Sigmoid colon (tissue), 7 donors: ENCODE results near the gene PROM2. TPM values are rescaled to one million over a fixed set of nuclear protein-coding genes. Genes with fewer than 3 reads are reported as not detected.

Source experiments
- DNase-seq: peaks from one replicate; pipeline ENCODE4 v3.0.0-alpha.2; 2019
- H3K27ac ChIP-seq, 4 donors: fragments of 200-600 bp; sonication (generic); one replicate each; pipeline ENCODE4 v1.5.1; 2016 to 2019; ENCODE audit warnings: mild to moderate bottlenecking in 1 of 4
- H3K27me3 ChIP-seq, 3 donors: fragments of 200-600 bp; sonication (generic); one replicate each; pipeline ENCODE4 v1.5.1; 2019; ENCODE audit warnings: mild to moderate bottlenecking in 1 of 3
- H3K36me3 ChIP-seq, 4 donors: fragments of 200-600 bp; sonication (generic); one replicate each; pipeline ENCODE4 v1.5.1; 2016 to 2019
- H3K4me1 ChIP-seq, 4 donors: fragments of 200-600 bp; sonication (generic); one replicate each; pipeline ENCODE4 v1.5.1; 2017 to 2019
- H3K4me3 ChIP-seq, 4 donors: fragments of 200-600 bp; sonication (generic); one replicate each; pipeline ENCODE4 v1.5.1; 2017 to 2019; ENCODE audit warnings: mild to moderate bottlenecking in 2 of 4, moderate library complexity in 1 of 4
- H3K9me3 ChIP-seq, 4 donors: fragments of 200-600 bp in 3 of 4; sonication (generic) in 3 of 4; one replicate each; pipeline versions ENCODE4 v1.5.1 to v1.6.1; 2013 to 2019
- CTCF ChIP-seq, 4 experiments: fragments of 450-650 bp in 3 of 4; fragments of 200-600 bp in 1 of 4; IDR thresholded peaks; one replicate each; pipeline ENCODE4 v1.5.1; 2016 to 2019; ENCODE audit warnings: antibody characterized with exemption in 4 of 4, mild to moderate bottlenecking in 3 of 4, moderate library complexity in 2 of 4
- EP300 ChIP-seq, 4 donors: sonication (generic); formaldehyde crosslinking; IDR thresholded peaks; one replicate each; pipeline ENCODE4 v1.6.1; 2017; ENCODE audit warnings: antibody characterized with exemption in 4 of 4
- POLR2A ChIP-seq, 2 donors: fragments of 450-650 bp; IDR thresholded peaks; one replicate each; pipeline ENCODE4 v1.6.1; 2016; ENCODE audit warnings: antibody characterized with exemption in 2 of 2, mild to moderate bottlenecking in 2 of 2, moderate library complexity in 2 of 2
- POLR2AphosphoS5 ChIP-seq, 4 donors: sonication (generic); formaldehyde crosslinking; IDR thresholded peaks; one replicate each; pipeline ENCODE4 v1.6.1; 2017; ENCODE audit warnings: antibody characterized with exemption in 4 of 4
- WGBS, 2 donors: extraction: QIAGEN DNeasy Blood & Tissue Kit; methylation state at CpG; one replicate each; pipeline ENCODE4 v1.1.7; 2013; 5-methylcytosine and 5-hydroxymethylcytosine counted together
- intact Hi-C: fragments of 100-400 bp; cut with DNase I; formaldehyde crosslinking; loops from one replicate; pipeline ENCODE4 v1.15.1; 2023
- polyA plus RNA-seq, 3 donors: library from polyadenylated mRNA; stranded (reverse); fragments of 200-250 nt; gene quantifications; one replicate each; pipeline ENCODE4 v1.2.3, GENCODE V29; 2013
- total RNA-seq, 4 donors: library from RNA; depleted of rRNA; stranded (reverse); fragments of >200 nt; gene quantifications; one replicate each; pipeline ENCODE4 v1.1.0, GENCODE V29; 2016
- donor health status: healthy with polysubstance abuse.
- donor health status: Bipolar disorder and iron deficiency.
- donor health status: healthy.

PROM2 gene
- total and polyA plus RNA-seq, 7 donors, result 1.1 to 24.9 (median 2.4) TPM

DNA sequence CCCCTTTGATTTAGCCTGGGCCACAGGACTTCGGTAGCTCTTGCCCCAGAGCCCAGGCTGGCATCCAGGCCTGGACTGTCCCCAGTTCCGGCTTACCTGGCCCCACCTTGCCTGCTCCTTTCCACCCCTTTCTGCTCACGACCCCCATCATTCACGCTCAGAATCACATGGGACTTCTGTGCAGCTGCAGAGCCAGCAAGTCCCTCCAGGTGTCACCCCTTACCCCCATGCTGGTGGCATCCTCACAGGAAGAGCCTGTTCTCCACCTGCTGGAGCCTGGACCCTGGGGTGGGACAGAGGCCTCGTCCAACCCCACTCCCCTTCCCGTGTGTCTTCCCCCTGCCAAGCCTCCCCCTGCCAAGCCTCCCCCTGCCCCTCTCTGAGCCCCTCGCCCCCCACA, 15.0 kb downstream of the PROM2 start:
- no peak for DNase-seq
- Histone ChIP-seq H3K4me1 (no peaks in the 10 kb centered on the region), H3K4me3 (no peak overlapping the region), H3K9me3 (peaks cover 0 to 12% (median 2%) of the 10 kb centered on the region in 4 donors), H3K36me3 (no peaks in the 10 kb centered on the region), H3K27me3 (no peaks in the 10 kb centered on the region), H3K27ac (no peak overlapping the region)
- WGBS, 2 donors, result 75 to 86% methylated on average over 7 of the region's 7 CpGs
- intact Hi-C loops, result no loop called here
- TF ChIP-seq POLR2AphosphoS5 (IDR thresholded peaks at IDR 0.05) (no peak), CTCF (IDR thresholded peaks at IDR 0.05) (no peak), POLR2A (IDR thresholded peaks at IDR 0.05) (no peak), EP300 (IDR thresholded peaks at IDR 0.05) (no peak)

- H3K9me3 ChIP-seq, result peaks cover 0 to 12% (median 2%) of the 10 kb centered on the region in 4 donors
- no peaks in the 10 kb centered on the region for H3K4me1 ChIP-seq
- intact Hi-C loops, result no loop called here
- DNase-seq, result no peak
- H3K36me3 ChIP-seq, result no peaks in the 10 kb centered on the region
- TF ChIP-seq CTCF (IDR thresholded peaks at IDR 0.05), result no peak
- no peak for TF ChIP-seq POLR2AphosphoS5 (IDR thresholded peaks at IDR 0.05)
- H3K27ac ChIP-seq, result no peak overlapping the region
- H3K27me3 ChIP-seq, result no peaks in the 10 kb centered on the region
- H3K4me3 ChIP-seq, result no peak overlapping the region
Measured at GRCh38 chr2:95291222-95291621, 17.0 kb downstream of the PROM2 start.

DNA sequence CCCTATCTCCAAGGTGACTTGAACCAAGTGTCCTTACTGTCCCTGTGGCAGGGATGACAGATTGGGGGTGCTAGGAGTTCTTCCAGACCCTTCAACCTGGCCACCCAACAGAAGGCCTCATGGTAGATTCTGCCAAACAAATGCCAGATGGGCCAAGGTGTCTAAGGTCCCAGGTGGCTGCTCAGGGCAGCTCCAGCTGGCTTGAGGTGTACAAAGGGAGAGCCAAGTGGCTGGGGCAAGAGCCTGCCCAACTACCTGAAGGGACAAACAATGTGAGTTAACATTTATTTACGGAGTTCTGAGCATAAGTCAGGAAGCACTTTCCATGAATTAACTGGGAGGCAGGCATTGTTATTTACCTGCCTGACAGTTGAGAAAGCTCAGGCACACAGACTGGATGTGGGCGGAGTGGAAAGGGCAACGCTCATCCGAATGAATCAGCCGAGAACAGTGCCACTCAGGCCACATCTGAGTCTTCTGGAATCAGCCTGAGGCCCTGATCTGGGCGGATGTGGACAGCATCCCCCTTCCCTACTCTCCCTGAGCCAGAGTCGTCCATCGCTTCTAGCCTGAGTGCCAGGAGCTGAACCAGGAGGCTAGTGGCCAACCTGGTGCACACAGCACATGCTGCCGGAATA, 18.5 kb downstream of the PROM2 start:
- peaks cover 0 to 7% (median 0%) of the 10 kb centered on the region in 3 donors for H3K27me3 ChIP-seq
- no peak for TF ChIP-seq EP300 (IDR thresholded peaks at IDR 0.05)
- TF ChIP-seq POLR2A (IDR thresholded peaks at IDR 0.05), result no peak
- no peak for TF ChIP-seq CTCF (IDR thresholded peaks at IDR 0.05)
- TF ChIP-seq POLR2AphosphoS5 (IDR thresholded peaks at IDR 0.05), result no peak
- H3K4me1 ChIP-seq, result peaks cover 0 to 3% (median 0%) of the 10 kb centered on the region in 4 donors
- no peak for DNase-seq
- no peaks in the 10 kb centered on the region for H3K36me3 ChIP-seq
- H3K4me3 ChIP-seq, result no peak overlapping the region
- no peak overlapping the region for H3K27ac ChIP-seq
- 92 to 93% methylated on average over 9 of the region's 9 CpGs for WGBS, 2 donors
- intact Hi-C loops, result no loop called here
- H3K9me3 ChIP-seq, result peaks cover 0 to 12% (median 2%) of the 10 kb centered on the region in 4 donors

DNA sequence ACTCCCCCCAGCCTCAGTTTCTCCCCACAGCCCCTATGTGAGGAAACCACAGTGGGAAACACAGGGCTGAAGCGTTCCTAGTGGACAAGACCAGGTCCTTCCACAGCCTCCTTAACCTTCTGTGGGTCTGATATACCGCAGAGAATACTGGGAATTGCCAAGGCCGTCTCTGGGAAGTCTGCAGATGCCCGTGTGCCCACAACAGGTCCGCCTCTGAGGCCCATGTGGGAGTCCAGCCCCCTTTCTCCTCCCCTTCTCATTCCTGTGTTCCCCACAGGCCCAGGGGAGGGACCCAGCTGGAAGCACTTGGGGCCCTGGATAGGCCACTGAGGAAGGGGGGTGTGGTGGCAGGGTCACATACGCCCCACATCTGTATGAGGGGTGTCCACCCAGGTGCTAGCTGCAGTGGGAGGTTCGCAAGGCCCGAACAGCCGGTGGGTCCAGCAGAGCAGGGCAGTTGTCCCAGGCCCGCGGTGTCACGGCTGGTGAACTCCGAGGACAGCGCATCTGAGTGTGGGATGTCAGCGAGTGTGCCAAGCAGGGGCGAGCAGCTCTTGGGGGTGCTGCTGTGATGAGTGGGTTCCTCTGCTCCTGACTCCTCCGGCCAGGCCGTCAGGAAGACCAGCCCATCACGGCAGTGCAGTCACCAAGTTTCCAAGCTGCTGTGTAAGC, 20.5 kb downstream of the PROM2 start:
- H3K9me3 ChIP-seq, result peaks cover 0 to 12% (median 2%) of the 10 kb centered on the region in 4 donors
- H3K27ac ChIP-seq, result no peak overlapping the region
- no peak for TF ChIP-seq POLR2AphosphoS5 (IDR thresholded peaks at IDR 0.05)
- no peak for TF ChIP-seq CTCF (IDR thresholded peaks at IDR 0.05)
- TF ChIP-seq EP300 (IDR thresholded peaks at IDR 0.05), result no peak
- no peak for TF ChIP-seq POLR2A (IDR thresholded peaks at IDR 0.05)
- H3K36me3 ChIP-seq, result no peaks in the 10 kb centered on the region
- no peak for DNase-seq
- no peak overlapping the region for H3K4me3 ChIP-seq
- intact Hi-C loops, result no loop called here
- WGBS, 2 donors, result 89 to 91% methylated on average over 19 of the region's 19 CpGs
- H3K27me3 ChIP-seq, result peaks cover 0 to 9% (median 0%) of the 10 kb centered on the region in 3 donors
- H3K4me1 ChIP-seq, result peaks cover 0 to 3% (median 0%) of the 10 kb centered on the region in 4 donors
